HG03575 (cell line): Measurements from ENCODE around the gene SYT6.

Source experiments
- ATAC-seq: cut with Tn5 transposase; IDR thresholded peaks from one replicate; pipeline ENCODE4 v1.9.1; 2021; ENCODE audit not compliant: unreplicated experiment, insufficient number of reproducible peaks, low FRiP score; ENCODE audit errors: extremely low read depth

SYT6 gene

GRCh38 chr1:114153261-114154145, at the start of gene SYT6:
Gene SYT6 (minus strand): TSS chr1:114153869. CDS start chr1:114153772, 97 bp downstream.
- no peak for ATAC-seq

GRCh38 chr1:114201486-114201885, 47.8 kb upstream of the SYT6 start:
- no peak for ATAC-seq

GRCh38 chr1:114199017-114199594, 45.4 kb upstream of the SYT6 start:
- ATAC-seq = no peak

GRCh38 chr1:114196992-114197907, 43.6 kb upstream of the SYT6 start:
- no peak for ATAC-seq

- no peak for ATAC-seq
Observed at GRCh38 chr1:114195819-114196218, 42.1 kb upstream of the SYT6 start.

GRCh38 chr1:114192328-114192727, 38.7 kb upstream of the SYT6 start:
- ATAC-seq = no peak

- no peak for ATAC-seq
Observed at GRCh38 chr1:114189398-114189797, 35.7 kb upstream of the SYT6 start.

GRCh38 chr1:114181356-114181755, 27.7 kb upstream of the SYT6 start:
- no peak for ATAC-seq

GRCh38 chr1:114180742-114181141, 27.1 kb upstream of the SYT6 start:
- ATAC-seq = no peak

GRCh38 chr1:114178936-114179335, 25.3 kb upstream of the SYT6 start:
- no peak for ATAC-seq

GRCh38 chr1:114177282-114177681, 23.6 kb upstream of the SYT6 start:
- no peak for ATAC-seq

GRCh38 chr1:114176366-114176765, 22.7 kb upstream of the SYT6 start:
- ATAC-seq = no peak

- no peak for ATAC-seq
Observed at GRCh38 chr1:114173680-114174079, 20.0 kb upstream of the SYT6 start.

GRCh38 chr1:114169509-114169908, 15.8 kb upstream of the SYT6 start:
- ATAC-seq = no peak

- no peak for ATAC-seq
Observed at GRCh38 chr1:114167226-114167625, 13.6 kb upstream of the SYT6 start.

GRCh38 chr1:114164840-114165543, 11.3 kb upstream of the SYT6 start:
- no peak for ATAC-seq

GRCh38 chr1:114159941-114160340, 6.3 kb upstream of the SYT6 start:
- ATAC-seq = no peak

GRCh38 chr1:114157275-114157660, 3.6 kb upstream of the SYT6 start:
- no peak for ATAC-seq
